Measurements from ENCODE around the gene MELTF. TPM values are rescaled to one million over a fixed set of nuclear protein-coding genes. Genes with fewer than 3 reads are reported as not detected.

The MELTF gene
- total RNA-seq, 1 experiment from 2014 or later, result 9.2 TPM

GRCh38 chr3:196965804-196966173 lies 63.8 kb downstream of the MELTF start:
- H2BK5ac ChIP-seq (ENCODE audit: insufficient read length, low read length), result no peak overlapping the region
- Mint-ChIP-seq H3K4me1 (peaks cover 3 to 13% of the 10 kb centered on the region in 2 experiments; a peak in 3 of 4 replicates), H3K4me3 (no peak overlapping the region), H3K27me3 (ENCODE audit: low read depth) (peaks cover 74% of the 10 kb centered on the region), H3K27ac (no peak overlapping the region), H3K36me3 (ENCODE audit: insufficient read depth in 1 of 3, low read depth in 3 of 3) (peaks cover 0 to 4% (median under 1%) of the 10 kb centered on the region in 3 experiments; a peak in 2 of 7 replicates), H3K9me3 (peaks cover under 1 to 5% of the 10 kb centered on the region in 2 experiments; a peak in 4 of 5 replicates)
- H3T11ph ChIP-seq (ENCODE audit: low read length), result no peak overlapping the region
- H4K20me1 ChIP-seq (ENCODE audit: control insufficient read depth, insufficient read depth, insufficient read length), result no peaks in the 10 kb centered on the region
- no peak overlapping the region for H3K27ac ChIP-seq (ENCODE audit: insufficient read length, low read depth, low read length)
- H3K9me3 ChIP-seq (ENCODE audit: control insufficient read depth, low read depth, low read length), result no peaks in the 10 kb centered on the region
- H3K4ac ChIP-seq (ENCODE audit: low read depth, low read length), result no peak overlapping the region
- no CpG with 5 or more reads among the region's 10 CpGs for WGBS (ENCODE audit: extremely low coverage, insufficient read length, low lambda C conversion rate)
- H3K4me1 ChIP-seq (ENCODE audit: insufficient read depth, low read length), result no peaks in the 10 kb centered on the region
- H3K18ac ChIP-seq (ENCODE audit: insufficient read length, low read depth, low read length), result no peak overlapping the region
- H2BK12ac ChIP-seq (ENCODE audit: insufficient read length, low read depth, low read length), result no peak overlapping the region
- no peak overlapping the region for H2AFZ ChIP-seq (ENCODE audit: low read length)
- no peak overlapping the region for H3K23ac ChIP-seq (ENCODE audit: insufficient read length, low read depth, low read length)
- no peak overlapping the region for H3K4me2 ChIP-seq (ENCODE audit: insufficient read depth, insufficient read length, low read length)
- H2BK15ac ChIP-seq (ENCODE audit: low read depth, low read length), result no peak overlapping the region
- TF ChIP-seq CTCF (conservative IDR thresholded peaks at IDR 0.05), result no peak
- no peaks in the 10 kb centered on the region for H3K79me2 ChIP-seq (ENCODE audit: insufficient read depth, low read length)
- H3K79me1 ChIP-seq (ENCODE audit: insufficient read depth, low read depth, low read length, poor library complexity, severe bottlenecking), result no peaks in the 10 kb centered on the region
- H3K23me2 ChIP-seq (ENCODE audit: insufficient read length, low read depth, low read length, poor library complexity, severe bottlenecking), result no peaks in the 10 kb centered on the region
- H3K56ac ChIP-seq (ENCODE audit: insufficient read length, low read depth, low read length), result no peak overlapping the region
- H4K91ac ChIP-seq (ENCODE audit: insufficient read length, low read depth, low read length), result no peak overlapping the region
- peaks cover 33% of the 10 kb centered on the region for H3K27me3 ChIP-seq (ENCODE audit: insufficient read depth, low read length)
- DNase-seq, result no peak
- H4K8ac ChIP-seq (replicated peaks; ENCODE audit: insufficient read length, low read depth, low read length), result no peak overlapping the region
- no peak overlapping the region for H3K9ac ChIP-seq (ENCODE audit: extremely low read depth, insufficient read length, low read length)
- no peak overlapping the region for H2AK5ac ChIP-seq (ENCODE audit: insufficient read length, low read length)
- H3K14ac ChIP-seq (ENCODE audit: insufficient read depth, low read length), result no peak overlapping the region
- H2BK20ac ChIP-seq (ENCODE audit: low read depth, low read length, poor library complexity, severe bottlenecking), result no peak overlapping the region
- H4K5ac ChIP-seq (ENCODE audit: insufficient read length, low read depth, low read length), result no peak overlapping the region
- no peak overlapping the region for H2BK120ac ChIP-seq (ENCODE audit: low read depth, low read length, poor library complexity, severe bottlenecking)

Data from H9 (cell line).